ENCODE measurements around the gene AGFG1. TPM values are rescaled to one million over a fixed set of nuclear protein-coding genes. Genes with fewer than 3 reads are reported as not detected.

Gene AGFG1
- total and polyA plus RNA-seq, 4 donors = 22.4 to 142 (median 74.5) TPM

GRCh38 chr2:227464361-227464760, 7.6 kb upstream of the AGFG1 start:
- H3K27ac ChIP-seq (ENCODE audit: low read depth in 1 of 2, low read length in 1 of 2) = no peak overlapping the region
- DNase-seq = no peak
- no peak for TF ChIP-seq CTCF (IDR thresholded peaks at IDR 0.05; ENCODE audit: control extremely low read depth, extremely low read depth)
- no peaks in the 10 kb centered on the region for H3K9me3 ChIP-seq (ENCODE audit: control insufficient read depth in 4 of 4, insufficient read depth in 3 of 4, low read length in 3 of 4)
- H3K36me3 ChIP-seq (ENCODE audit: control insufficient read depth in 4 of 4, insufficient read depth in 4 of 4, low read length in 4 of 4) = no peaks in the 10 kb centered on the region
- WGBS, 2 donors = 43 to 74% methylated on average over 3 of the region's 3 CpGs
- H3K4me3 ChIP-seq = no peak overlapping the region
- H3K27me3 ChIP-seq (ENCODE audit: control insufficient read depth in 3 of 3, insufficient read depth in 3 of 3, low read length in 2 of 3) = no peaks in the 10 kb centered on the region
- no peak for ATAC-seq (ENCODE audit: insufficient read depth, low FRiP score)
- H3K4me1 ChIP-seq (ENCODE audit: control insufficient read depth in 5 of 5, insufficient read depth in 5 of 5, low read length in 5 of 5) = peaks cover 0 to 2% (median 0%) of the 10 kb centered on the region in 5 donors
- no peak overlapping the region for H3K9ac ChIP-seq (ENCODE audit: insufficient read depth in 1 of 2, low read length in 2 of 2)

GRCh38 chr2:227464851-227465250, 7.1 kb upstream of the AGFG1 start:
- Histone ChIP-seq H3K9me3 (ENCODE audit: control insufficient read depth in 4 of 4, insufficient read depth in 3 of 4, low read length in 3 of 4) (no peaks in the 10 kb centered on the region), H3K27me3 (ENCODE audit: control insufficient read depth in 3 of 3, insufficient read depth in 3 of 3, low read length in 2 of 3) (no peaks in the 10 kb centered on the region), H3K4me3 (no peak overlapping the region), H3K4me1 (ENCODE audit: control insufficient read depth in 5 of 5, insufficient read depth in 5 of 5, low read length in 5 of 5) (peaks cover 0 to 2% (median 0%) of the 10 kb centered on the region in 5 donors), H3K36me3 (ENCODE audit: control insufficient read depth in 4 of 4, insufficient read depth in 4 of 4, low read length in 4 of 4) (no peaks in the 10 kb centered on the region), H3K27ac (ENCODE audit: low read depth in 1 of 2, low read length in 1 of 2) (no peak overlapping the region), H3K9ac (ENCODE audit: insufficient read depth in 1 of 2, low read length in 2 of 2) (no peak overlapping the region)
- TF ChIP-seq CTCF (IDR thresholded peaks at IDR 0.05; ENCODE audit: control extremely low read depth, extremely low read depth) = no peak
- WGBS, 2 donors = 90 to 91% methylated on average over 7 of the region's 7 CpGs
- ATAC-seq (ENCODE audit: insufficient read depth, low FRiP score) = no peak
- DNase-seq = no peak

- H3K9ac ChIP-seq (ENCODE audit: insufficient read depth in 1 of 2, low read length in 2 of 2) = peak overlapping the region in 1 of 2 donors; percentile 52
- no peaks in the 10 kb centered on the region for H3K27me3 ChIP-seq (ENCODE audit: control insufficient read depth in 3 of 3, insufficient read depth in 3 of 3, low read length in 2 of 3)
- ATAC-seq (ENCODE audit: insufficient read depth, low FRiP score) (no peak), DNase-seq (no peak)
- H3K27ac ChIP-seq (ENCODE audit: low read depth in 1 of 2, low read length in 1 of 2) = peak overlapping the region in 1 of 2 donors; percentile 20
- H3K4me3 ChIP-seq = no peak overlapping the region
- H3K4me1 ChIP-seq (ENCODE audit: control insufficient read depth in 5 of 5, insufficient read depth in 5 of 5, low read length in 5 of 5) = peaks cover 0 to 5% (median 0%) of the 10 kb centered on the region in 5 donors
- TF ChIP-seq CTCF (IDR thresholded peaks at IDR 0.05; ENCODE audit: control extremely low read depth, extremely low read depth) = no peak
- H3K36me3 ChIP-seq (ENCODE audit: control insufficient read depth in 4 of 4, insufficient read depth in 4 of 4, low read length in 4 of 4) = no peaks in the 10 kb centered on the region
- H3K9me3 ChIP-seq (ENCODE audit: control insufficient read depth in 4 of 4, insufficient read depth in 3 of 4, low read length in 3 of 4) = no peaks in the 10 kb centered on the region
- WGBS, 2 donors = 84 to 86% methylated on average over 5 of the region's 5 CpGs
Measured at GRCh38 chr2:227466887-227467600, 4.9 kb upstream of the AGFG1 start.

All from lung (tissue), 12 donors.